ENCODE results near the gene GET4. TPM values are rescaled to one million over a fixed set of nuclear protein-coding genes. Genes with fewer than 3 reads are reported as not detected.
"Not testable (repeated sequence)": the region's sequence is repeated elsewhere in the genome, so short reads cannot be mapped to it uniquely, and the experiment has no call there.

GET4 gene
- total and polyA plus RNA-seq, 2 donors, result 11.6 to 42.4 TPM

DNA sequence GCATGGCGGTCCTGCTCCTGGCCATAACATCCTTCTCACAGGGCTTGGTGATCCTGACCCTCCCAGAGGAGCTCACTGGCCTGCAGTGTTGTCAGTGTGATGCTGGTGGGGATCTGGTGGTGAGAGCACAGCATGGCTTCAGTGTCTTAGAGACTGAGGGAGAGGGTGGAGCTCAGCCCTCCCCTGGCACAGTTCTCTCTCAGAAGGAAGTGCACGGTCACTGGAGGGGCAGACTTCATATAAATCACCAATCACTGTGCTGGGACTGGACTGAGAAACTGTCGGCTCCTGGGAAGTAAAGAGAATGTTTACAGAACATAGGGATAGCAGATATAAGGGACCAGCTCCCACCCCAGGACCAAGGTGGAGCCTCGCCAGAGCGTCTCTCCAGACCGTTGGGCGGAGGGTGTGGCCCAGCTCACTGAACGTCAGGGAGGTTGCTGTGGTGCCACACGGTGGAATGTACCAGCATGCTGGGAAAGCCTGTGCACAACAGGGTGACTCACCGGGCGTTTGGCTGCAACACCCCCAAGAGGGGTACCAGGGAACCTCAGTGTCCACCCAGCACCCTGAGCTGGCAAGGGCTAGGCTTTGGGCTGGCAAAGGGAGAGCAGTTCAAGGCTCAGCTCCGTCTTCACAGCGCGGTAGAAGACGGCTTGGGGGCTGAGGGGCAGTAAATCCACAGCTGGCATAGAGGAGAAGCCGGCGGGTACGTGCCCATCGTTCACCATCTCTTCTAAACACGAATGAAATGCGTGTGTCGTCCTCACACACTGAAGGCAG lies 8.8 kb upstream of the GET4 start:
- no peaks in the 10 kb centered on the region for H3K4me1 ChIP-seq (ENCODE audit: insufficient read depth)
- DNase-seq (ENCODE audit: extremely low spot score), result no peak
- H3K4me3 ChIP-seq (ENCODE audit: low read depth, low read length), result no peak overlapping the region
- H3K36me3 ChIP-seq (ENCODE audit: insufficient read depth), result peaks cover 5% of the 10 kb centered on the region
- 59% methylated on average over 22 of the region's 22 CpGs for WGBS
- H3K27ac ChIP-seq (ENCODE audit: low read depth), result peak overlapping the region; percentile 58

DNA sequence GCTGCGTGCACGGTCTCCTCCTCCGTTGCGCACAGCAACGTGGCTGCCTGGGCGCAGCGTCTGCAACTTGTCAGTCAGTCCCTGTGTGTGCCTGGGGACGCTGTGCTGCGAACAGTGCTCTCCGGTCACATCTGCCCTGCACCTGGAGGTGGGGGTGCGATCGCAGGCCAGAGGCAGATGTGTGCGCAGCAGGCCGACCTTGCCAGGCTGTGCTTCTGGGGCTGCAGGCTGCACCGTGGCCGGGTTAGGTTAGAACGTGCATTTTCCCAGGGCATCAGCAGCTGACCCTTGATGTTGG lies 8.2 kb upstream of the GET4 start:
- Histone ChIP-seq H3K36me3 (ENCODE audit: insufficient read depth) (peaks cover 3% of the 10 kb centered on the region), H3K4me3 (ENCODE audit: low read depth, low read length) (no peak overlapping the region), H3K4me1 (ENCODE audit: insufficient read depth) (no peaks in the 10 kb centered on the region)

DNA sequence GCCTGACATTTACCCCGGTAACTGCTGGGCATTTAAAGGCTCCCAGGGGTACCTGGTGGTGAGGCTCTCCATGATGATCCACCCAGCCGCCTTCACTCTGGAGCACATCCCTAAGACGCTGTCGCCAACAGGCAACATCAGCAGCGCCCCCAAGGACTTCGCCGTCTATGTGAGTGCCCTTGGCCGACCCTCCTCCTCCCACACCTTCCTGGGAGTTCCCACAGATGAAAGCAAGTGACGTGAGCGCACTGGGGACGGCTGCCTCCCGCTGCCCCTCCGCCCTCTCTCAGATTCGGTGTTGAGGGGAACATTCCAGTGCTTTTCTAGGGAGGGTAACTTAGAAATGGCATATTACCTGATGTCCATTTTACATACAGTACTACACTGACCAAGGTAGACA lies 7.0 kb upstream of the GET4 start:
- no peaks in the 10 kb centered on the region for H3K4me1 ChIP-seq (ENCODE audit: insufficient read depth)
- peaks cover 2% of the 10 kb centered on the region for H3K36me3 ChIP-seq (ENCODE audit: insufficient read depth)
- DNase-seq (ENCODE audit: extremely low spot score), result no peak
- H3K27ac ChIP-seq (ENCODE audit: low read depth), result no peak overlapping the region
- WGBS, result 89% methylated on average over 14 of the region's 14 CpGs
- H3K4me3 ChIP-seq (ENCODE audit: low read depth, low read length), result no peak overlapping the region

More for the DNA sequence above, 8.2 kb upstream of the GET4 start:
- 89% methylated on average over 17 of the region's 17 CpGs for WGBS
- no peak for DNase-seq (ENCODE audit: extremely low spot score)
- no peak overlapping the region for H3K27ac ChIP-seq (ENCODE audit: low read depth)

DNA sequence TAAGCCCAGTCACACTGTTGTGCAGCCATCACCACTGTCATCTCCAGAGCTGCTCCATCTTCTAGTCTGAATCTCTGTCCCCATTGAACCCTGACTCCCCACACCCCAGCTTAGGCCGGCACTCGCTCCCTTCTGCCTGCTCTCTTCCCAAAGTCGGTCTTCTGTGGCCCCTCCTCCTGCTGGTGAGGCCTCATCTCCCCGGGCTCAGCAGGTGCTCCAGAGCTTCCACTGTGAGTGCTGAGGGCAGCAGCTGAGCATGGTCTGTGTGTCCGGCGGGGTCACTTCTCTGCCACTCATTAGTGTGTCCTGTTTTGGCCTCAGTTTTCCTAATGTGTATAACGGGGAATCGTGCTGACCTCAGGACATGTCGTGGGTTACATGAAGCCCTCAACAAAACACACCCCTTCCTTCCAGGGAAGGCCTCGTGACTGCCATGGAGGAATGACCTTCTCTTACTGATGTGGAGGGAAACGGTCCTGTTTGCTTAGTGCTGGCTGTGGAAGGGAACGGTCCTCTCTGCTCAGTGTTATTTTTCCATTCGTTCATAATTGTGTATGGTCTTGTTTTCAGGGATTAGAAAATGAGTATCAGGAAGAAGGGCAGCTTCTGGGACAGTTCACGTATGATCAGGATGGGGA lies 4.3 kb upstream of the GET4 start:
- no peak for DNase-seq (ENCODE audit: extremely low spot score)
- Histone ChIP-seq H3K4me1 (ENCODE audit: insufficient read depth) (no peaks in the 10 kb centered on the region), H3K4me3 (ENCODE audit: low read depth, low read length) (no peak overlapping the region), H3K36me3 (ENCODE audit: insufficient read depth) (peaks cover 2% of the 10 kb centered on the region), H3K27ac (ENCODE audit: low read depth) (no peak overlapping the region)
- 80% methylated on average over 14 of the region's 14 CpGs for WGBS

DNA sequence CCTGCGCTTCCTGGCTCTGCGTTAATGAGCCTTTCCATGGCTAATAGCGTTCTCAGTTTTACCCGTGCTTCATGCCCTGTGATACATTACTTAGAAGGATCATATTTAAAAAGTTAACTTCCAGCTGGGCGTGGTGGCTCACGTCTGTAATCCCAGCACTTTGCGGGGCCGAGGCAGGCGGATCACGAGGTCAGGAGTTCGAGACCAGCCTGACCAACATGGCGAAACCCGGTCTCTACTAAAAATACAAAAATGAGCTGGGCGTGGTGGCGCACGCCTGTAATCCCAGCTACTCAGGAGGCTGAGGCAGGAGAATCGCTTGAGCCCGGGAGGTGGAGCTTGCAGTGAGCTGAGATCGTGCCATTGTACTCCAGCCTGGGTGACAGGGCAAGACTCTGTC lies 3.7 kb upstream of the GET4 start:
- DNase-seq (ENCODE audit: extremely low spot score); H3K36me3 ChIP-seq (ENCODE audit: insufficient read depth); H3K4me1 ChIP-seq (ENCODE audit: insufficient read depth); H3K27ac ChIP-seq (ENCODE audit: low read depth); H3K4me3 ChIP-seq (ENCODE audit: low read depth, low read length): not testable (repeated sequence)
- 88% methylated on average over 19 of the region's 19 CpGs for WGBS

DNA sequence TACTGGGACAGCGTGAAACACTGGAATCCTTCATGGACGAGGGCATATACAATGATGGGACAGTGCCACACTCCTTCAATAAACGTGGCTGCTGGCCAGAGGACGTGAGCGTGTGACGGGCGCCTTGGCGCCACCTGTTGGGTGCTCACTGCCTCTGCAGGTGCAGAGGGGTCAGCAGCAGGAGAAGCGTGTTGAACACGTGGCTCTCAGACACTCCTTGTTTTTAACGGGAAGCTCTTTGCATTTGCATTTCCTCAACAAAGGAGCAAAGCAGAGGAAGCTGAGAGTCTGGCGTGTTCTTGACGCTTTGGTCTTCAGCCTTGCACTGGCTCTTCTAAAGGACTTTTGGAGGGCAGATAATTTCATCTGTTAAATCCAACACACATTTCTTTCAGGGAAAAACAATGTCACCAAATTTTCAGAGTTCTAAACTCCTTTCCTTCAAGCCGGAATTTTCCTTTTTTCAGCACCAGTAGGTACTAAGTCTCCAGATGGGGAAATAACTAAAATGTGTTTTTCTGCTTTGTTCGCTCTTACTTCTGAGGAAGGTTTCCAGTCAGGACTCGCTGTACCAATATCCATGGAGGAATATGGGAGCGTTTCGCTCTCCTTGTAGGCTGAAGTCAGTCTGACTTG lies 2.9 kb upstream of the GET4 start:
- DNase-seq (ENCODE audit: extremely low spot score), result peak; percentile 39
- H3K27ac ChIP-seq (ENCODE audit: low read depth), result no peak overlapping the region
- 26% methylated on average over 18 of the region's 18 CpGs for WGBS
- H3K36me3 ChIP-seq (ENCODE audit: insufficient read depth), result no peaks in the 10 kb centered on the region
- H3K4me1 ChIP-seq (ENCODE audit: insufficient read depth), result no peaks in the 10 kb centered on the region
- H3K4me3 ChIP-seq (ENCODE audit: low read depth, low read length), result no peak overlapping the region

DNA sequence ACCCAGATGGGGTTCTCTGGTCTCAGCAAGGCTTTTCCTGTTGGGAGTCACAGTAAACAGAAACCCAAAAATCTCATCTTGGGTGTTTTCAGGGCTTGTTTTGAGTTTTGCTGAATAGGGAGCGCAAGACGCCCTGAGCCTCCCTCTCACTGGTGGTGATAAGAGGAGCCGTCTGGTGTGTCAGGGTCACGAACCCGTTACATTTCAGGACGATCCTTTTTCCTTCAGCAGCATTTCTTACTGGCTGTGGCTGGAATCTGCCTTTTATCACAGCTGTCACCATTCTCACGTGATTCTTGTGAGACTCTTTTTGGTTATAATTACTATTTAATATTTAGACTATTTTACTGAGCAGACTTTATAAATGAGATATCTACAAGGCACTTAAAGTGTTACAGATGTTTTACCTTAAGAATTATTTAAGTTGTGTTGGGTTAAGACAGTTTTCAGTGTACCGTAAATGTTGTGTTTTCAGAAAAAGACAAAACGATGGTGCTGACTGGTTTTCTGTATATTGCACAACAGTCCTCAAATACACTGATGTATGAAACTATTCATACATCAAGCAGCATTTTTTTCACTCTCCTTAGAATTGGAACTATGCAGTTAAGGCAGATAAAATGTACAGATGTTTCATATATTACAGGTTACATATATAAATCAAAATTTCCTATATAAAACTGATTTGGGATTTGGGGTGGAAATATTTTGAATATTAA lies 2.2 kb upstream of the GET4 start:
- H3K4me1 ChIP-seq (ENCODE audit: insufficient read depth), result no peaks in the 10 kb centered on the region
- no peak for DNase-seq (ENCODE audit: extremely low spot score)
- H3K27ac ChIP-seq (ENCODE audit: low read depth), result no peak overlapping the region
- H3K36me3 ChIP-seq (ENCODE audit: insufficient read depth), result no peaks in the 10 kb centered on the region
- WGBS, result 58% methylated on average over 9 of the region's 9 CpGs
- no peak overlapping the region for H3K4me3 ChIP-seq (ENCODE audit: low read depth, low read length)

DNA sequence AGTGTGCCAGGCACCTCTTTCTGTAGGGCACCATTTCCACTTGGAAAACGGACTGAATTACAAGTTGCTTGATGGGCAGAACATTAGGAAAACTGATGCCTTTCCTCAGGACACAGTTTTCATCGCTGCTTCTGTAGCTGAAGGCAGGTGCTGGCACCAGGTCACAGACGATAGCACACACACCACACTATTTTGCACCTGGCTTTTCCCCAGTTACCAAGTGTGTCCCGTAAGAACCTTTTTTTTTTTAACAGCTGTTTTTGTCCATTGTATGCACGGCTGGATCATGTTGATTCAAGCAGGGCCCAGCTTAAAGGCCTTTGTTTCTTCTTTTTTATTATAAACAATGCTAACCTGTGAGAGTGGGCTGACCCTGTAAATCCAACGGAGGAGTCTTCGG lies 1.3 kb upstream of the GET4 start:
- DNase-seq (ENCODE audit: extremely low spot score), result no peak
- no peak overlapping the region for H3K27ac ChIP-seq (ENCODE audit: low read depth)
- H3K4me3 ChIP-seq (ENCODE audit: low read depth, low read length), result no peak overlapping the region
- no peaks in the 10 kb centered on the region for H3K36me3 ChIP-seq (ENCODE audit: insufficient read depth)
- H3K4me1 ChIP-seq (ENCODE audit: insufficient read depth), result no peaks in the 10 kb centered on the region
- 66% methylated on average over 7 of the region's 7 CpGs for WGBS

DNA sequence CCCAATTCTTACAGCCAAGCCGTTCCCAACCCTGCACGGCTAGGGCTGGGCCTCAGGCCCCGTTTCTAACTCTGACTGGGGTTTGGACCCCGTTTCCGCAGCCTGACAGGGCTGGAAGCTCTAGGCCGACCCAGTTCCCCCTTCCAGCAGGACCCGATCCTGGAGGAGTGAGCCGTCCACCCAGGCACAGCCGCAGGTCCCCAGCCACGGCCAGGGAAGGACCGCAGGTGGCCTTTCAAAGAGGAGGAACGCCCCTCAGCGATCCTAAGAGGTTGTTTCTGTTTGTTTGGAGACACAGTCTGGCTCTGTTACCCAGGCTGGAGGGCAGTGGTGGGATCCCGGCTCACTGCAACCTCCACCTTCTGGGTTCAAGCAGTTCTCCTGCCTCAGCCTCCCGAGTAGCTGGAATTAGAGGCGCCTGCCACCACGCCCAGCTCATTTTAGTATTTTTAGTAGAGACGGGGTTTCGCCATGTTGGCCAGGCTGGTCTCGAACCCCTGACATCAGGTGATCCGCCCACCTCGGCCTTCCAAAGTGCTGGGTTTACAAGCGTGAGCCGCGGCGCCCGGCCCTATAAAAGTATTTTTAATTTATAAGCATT lies 778 bp upstream of the GET4 start:
- no peak overlapping the region for H3K27ac ChIP-seq (ENCODE audit: low read depth)
- peak overlapping the region; percentile 14 for H3K4me3 ChIP-seq (ENCODE audit: low read depth, low read length)
- WGBS, result 61% methylated on average over 27 of the region's 27 CpGs
- H3K36me3 ChIP-seq (ENCODE audit: insufficient read depth), result no peaks in the 10 kb centered on the region
- no peaks in the 10 kb centered on the region for H3K4me1 ChIP-seq (ENCODE audit: insufficient read depth)
- DNase-seq (ENCODE audit: extremely low spot score), result no peak

DNA sequence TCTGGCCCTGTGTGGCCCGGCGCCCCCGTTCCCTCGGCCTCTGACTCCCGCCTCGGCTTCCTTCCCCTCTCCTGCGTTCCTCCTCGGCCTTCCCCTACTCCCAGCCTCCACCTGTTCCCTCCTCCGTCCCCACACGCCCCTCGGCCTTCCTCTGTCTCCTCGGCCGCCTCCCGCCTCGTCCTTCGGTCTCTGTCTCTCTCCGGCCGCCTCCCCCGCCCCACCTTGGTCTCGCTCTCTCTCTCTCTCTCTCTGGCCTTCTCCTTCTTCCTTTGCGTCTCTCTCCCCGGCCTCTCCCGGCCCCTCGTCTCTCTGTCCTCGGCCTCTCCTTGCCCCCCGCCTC lies 588 bp downstream of the GET4 start:
- no peak for DNase-seq (ENCODE audit: extremely low spot score)
- H3K27ac ChIP-seq (ENCODE audit: low read depth), result peak overlapping the region; percentile 87

DNA sequence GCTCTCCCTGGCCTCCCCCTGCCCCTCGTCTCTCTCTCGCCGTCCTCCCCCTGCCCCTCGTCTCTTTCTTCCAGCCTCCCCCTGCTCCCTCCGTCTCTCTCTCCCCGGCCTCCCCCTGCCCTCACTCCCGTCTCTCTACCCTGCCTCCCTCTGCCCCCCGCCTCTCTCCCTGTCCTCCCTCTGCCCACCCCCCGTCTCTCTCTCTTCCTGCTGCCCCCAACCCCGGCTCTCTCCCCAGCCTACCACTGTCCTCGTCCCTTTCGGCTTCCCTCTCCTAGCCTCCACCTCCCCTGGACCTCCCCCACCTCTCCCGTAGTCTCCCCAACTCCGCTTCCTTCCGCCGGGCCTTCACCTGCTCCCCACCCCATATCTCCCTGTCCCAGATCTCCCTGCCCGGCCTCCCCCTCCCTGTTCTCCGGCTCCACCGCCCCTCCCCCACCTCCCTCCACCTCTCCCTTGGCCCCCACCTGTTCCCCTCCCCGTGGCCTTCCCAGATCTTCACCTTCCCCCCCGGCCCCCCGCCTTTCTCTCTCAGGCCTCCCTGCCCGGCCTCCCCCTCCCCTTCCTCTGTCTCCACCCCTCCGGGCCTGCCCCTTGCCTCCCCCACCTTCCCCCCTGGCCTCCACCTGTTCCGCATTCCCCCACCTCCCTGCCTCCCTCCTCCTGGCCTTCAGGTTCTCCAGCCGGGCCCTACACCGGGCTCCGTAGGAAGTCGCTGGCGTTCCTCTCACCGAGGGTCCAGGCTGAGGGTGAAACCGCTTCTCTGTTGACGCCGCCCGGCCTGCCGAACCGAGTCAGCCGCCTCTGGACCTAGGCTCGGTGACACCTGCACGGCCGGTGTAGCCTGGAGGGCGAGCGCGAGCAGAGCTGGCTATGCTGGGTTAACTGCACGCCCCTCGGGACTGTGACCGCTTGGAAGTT lies 1.2 kb downstream of the GET4 start:
- Histone ChIP-seq H3K4me3 (ENCODE audit: low read depth, low read length) (peak overlapping the region; percentile 64), H3K4me1 (ENCODE audit: insufficient read depth) (no peaks in the 10 kb centered on the region), H3K36me3 (ENCODE audit: insufficient read depth) (no peaks in the 10 kb centered on the region), H3K27ac (ENCODE audit: low read depth) (peak overlapping the region; percentile 51)
- no peak for DNase-seq (ENCODE audit: extremely low spot score)
- 15% methylated on average over 47 of the region's 47 CpGs for WGBS

More for the DNA sequence above, 588 bp downstream of the GET4 start:
- no peaks in the 10 kb centered on the region for H3K36me3 ChIP-seq (ENCODE audit: insufficient read depth)
- WGBS, result under 1% methylated on average over 26 of the region's 26 CpGs
- H3K4me3 ChIP-seq (ENCODE audit: low read depth, low read length), result peak overlapping the region; percentile 64
- no peaks in the 10 kb centered on the region for H3K4me1 ChIP-seq (ENCODE audit: insufficient read depth)

DNA sequence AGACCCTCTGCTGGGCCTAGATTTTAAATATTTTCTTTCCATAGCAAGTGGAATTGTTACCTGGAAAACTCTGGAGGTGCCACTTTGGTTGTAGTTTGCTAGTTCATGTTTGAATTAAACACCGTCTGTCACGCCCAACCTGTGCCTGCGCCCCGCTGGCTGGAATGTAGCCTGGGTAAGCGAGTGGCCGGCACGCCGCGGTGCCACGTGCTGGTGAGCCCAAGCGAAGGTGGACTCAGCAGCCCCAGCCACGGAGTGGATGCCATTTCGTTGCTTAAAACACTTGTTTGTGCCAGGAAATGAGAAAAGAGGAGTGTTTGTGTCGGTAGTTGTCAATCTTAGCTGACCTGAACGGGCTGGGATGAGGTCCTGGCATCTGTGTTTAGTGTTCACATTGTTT lies 2.7 kb downstream of the GET4 start:
- Histone ChIP-seq H3K36me3 (ENCODE audit: insufficient read depth) (no peaks in the 10 kb centered on the region), H3K4me1 (ENCODE audit: insufficient read depth) (no peaks in the 10 kb centered on the region), H3K27ac (ENCODE audit: low read depth) (no peak overlapping the region), H3K4me3 (ENCODE audit: low read depth, low read length) (no peak overlapping the region)
- DNase-seq (ENCODE audit: extremely low spot score), result no peak
- 89% methylated on average over 15 of the region's 15 CpGs for WGBS

DNA sequence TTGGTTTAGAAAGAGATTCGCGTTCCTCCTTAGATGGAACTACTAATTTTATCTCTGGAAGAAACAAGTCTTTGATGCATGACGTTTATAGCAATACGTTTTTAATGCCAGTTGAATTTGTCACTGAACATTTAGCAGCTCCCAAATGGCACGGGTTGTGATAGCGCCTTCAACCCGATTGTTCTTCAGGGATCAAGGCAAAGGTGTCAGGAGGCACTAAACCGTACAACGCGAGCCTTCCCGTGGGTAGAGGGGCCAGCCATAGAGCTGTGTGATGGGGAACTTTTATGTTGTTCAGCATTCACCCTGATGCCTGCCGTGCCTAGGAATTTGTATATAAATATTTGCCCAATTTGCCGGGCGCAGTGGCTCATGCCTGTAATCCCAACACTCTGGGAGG lies 3.4 kb downstream of the GET4 start:
- Histone ChIP-seq H3K36me3 (ENCODE audit: insufficient read depth) (no peaks in the 10 kb centered on the region), H3K27ac (ENCODE audit: low read depth) (no peak overlapping the region), H3K4me1 (ENCODE audit: insufficient read depth) (no peaks in the 10 kb centered on the region), H3K4me3 (ENCODE audit: low read depth, low read length) (no peak overlapping the region)
- no peak for DNase-seq (ENCODE audit: extremely low spot score)
- 71% methylated on average over 14 of the region's 14 CpGs for WGBS
